ENCODE measurements around the gene SLC36A4.
A peak's percentile ranks its signal among the peaks of the same experiment; 100 is the strongest.
"Not testable (repeated sequence)": the region's sequence is repeated elsewhere in the genome, so short reads cannot be mapped to it uniquely, and the experiment has no call there.

The SLC36A4 gene

GRCh38 chr11:93197380-93198214 lies at the start of gene SLC36A4:
TSS of gene SLC36A4 (minus strand) at chr11:93197991. CDS start at chr11:93197832, 159 bp downstream.
- peak; percentile 75 to 84 (median 78) for DNase-seq (ENCODE audit: low read depth in 3 of 3)

GRCh38 chr11:93246790-93247189 lies 49.0 kb upstream of the SLC36A4 start:
- not testable (repeated sequence) for DNase-seq (ENCODE audit: low read depth in 3 of 3)

GRCh38 chr11:93244018-93244417 lies 46.2 kb upstream of the SLC36A4 start:
- DNase-seq (ENCODE audit: low read depth in 3 of 3) = no peak

- no peak for DNase-seq (ENCODE audit: low read depth in 3 of 3)
These were observed 42.2 kb upstream of the SLC36A4 start for GRCh38 chr11:93239966-93240365.

- DNase-seq (ENCODE audit: low read depth in 3 of 3) = no peak
These were observed 41.2 kb upstream of the SLC36A4 start for GRCh38 chr11:93238956-93239355.

GRCh38 chr11:93236741-93237675 lies 39.2 kb upstream of the SLC36A4 start:
- DNase-seq (ENCODE audit: low read depth in 3 of 3) = no peak

GRCh38 chr11:93234602-93235207 lies 36.9 kb upstream of the SLC36A4 start:
- peak; percentile 25 to 60 (median 46) for DNase-seq (ENCODE audit: low read depth in 3 of 3)

- no peak for DNase-seq (ENCODE audit: low read depth in 3 of 3)
These were observed 32.1 kb upstream of the SLC36A4 start for GRCh38 chr11:93229876-93230275.

- DNase-seq (ENCODE audit: low read depth in 3 of 3) = no peak
These were observed 27.9 kb upstream of the SLC36A4 start for GRCh38 chr11:93225662-93226061.

- DNase-seq (ENCODE audit: low read depth in 3 of 3) = no peak
These were observed 23.7 kb upstream of the SLC36A4 start for GRCh38 chr11:93221539-93221938.

- DNase-seq (ENCODE audit: low read depth in 3 of 3) = no peak
These were observed 22.3 kb upstream of the SLC36A4 start for GRCh38 chr11:93220078-93220477.

- no peak for DNase-seq (ENCODE audit: low read depth in 3 of 3)
These were observed 21.6 kb upstream of the SLC36A4 start for GRCh38 chr11:93219440-93219839.

GRCh38 chr11:93216511-93217101 lies 18.8 kb upstream of the SLC36A4 start:
- DNase-seq (ENCODE audit: low read depth in 3 of 3) = no peak

GRCh38 chr11:93213622-93214021 lies 15.8 kb upstream of the SLC36A4 start:
- DNase-seq (ENCODE audit: low read depth in 3 of 3) = no peak

- DNase-seq (ENCODE audit: low read depth in 3 of 3) = no peak
These were observed 14.3 kb upstream of the SLC36A4 start for GRCh38 chr11:93212094-93212493.

GRCh38 chr11:93209466-93209865 lies 11.7 kb upstream of the SLC36A4 start:
- DNase-seq (ENCODE audit: low read depth in 3 of 3) = no peak

GRCh38 chr11:93208663-93209270 lies 11.0 kb upstream of the SLC36A4 start:
- no peak for DNase-seq (ENCODE audit: low read depth in 3 of 3)

GRCh38 chr11:93199616-93200015 lies 1.8 kb upstream of the SLC36A4 start:
- no peak for DNase-seq (ENCODE audit: low read depth in 3 of 3)

- DNase-seq (ENCODE audit: low read depth in 3 of 3) = no peak
These were observed 539 bp upstream of the SLC36A4 start for GRCh38 chr11:93198215-93198845.

- no peak for DNase-seq (ENCODE audit: low read depth in 3 of 3)
These were observed 893 bp downstream of the SLC36A4 start for GRCh38 chr11:93196816-93197379.

Data from stimulated activated CD4-positive, alpha-beta T cell treated with anti-CD3 and anti-CD28 coated beads, TNF-alpha, amount 100 ng/mL, for 24 hours (primary cell).